ENCODE data around the gene TLE2.

DNA sequence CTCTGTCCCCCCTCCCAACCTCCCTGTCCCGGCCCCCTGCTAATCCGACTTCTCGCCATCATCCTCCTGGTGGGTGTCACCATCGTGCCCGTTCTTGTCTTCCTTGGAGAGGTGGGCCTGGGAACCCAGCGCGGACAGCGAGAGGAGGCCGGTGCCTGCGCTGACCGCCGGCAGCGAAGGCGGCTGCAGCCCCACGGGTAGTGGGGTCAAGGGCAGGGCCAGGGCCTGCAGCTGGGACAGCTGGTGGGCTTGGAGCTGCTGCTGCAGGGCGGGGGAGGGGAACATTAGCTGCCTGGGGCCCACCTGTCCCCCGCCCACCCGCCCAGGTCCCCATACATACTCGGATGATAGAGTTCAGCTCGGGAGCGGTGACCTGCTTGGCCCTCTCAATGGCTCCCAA lies 24.7 kb upstream of the TLE2 start:
- no peak for TF ChIP-seq POLR2A (IDR thresholded peaks at IDR 0.05; ENCODE audit: low read depth, low read length)
- TF ChIP-seq, protein P1, sequence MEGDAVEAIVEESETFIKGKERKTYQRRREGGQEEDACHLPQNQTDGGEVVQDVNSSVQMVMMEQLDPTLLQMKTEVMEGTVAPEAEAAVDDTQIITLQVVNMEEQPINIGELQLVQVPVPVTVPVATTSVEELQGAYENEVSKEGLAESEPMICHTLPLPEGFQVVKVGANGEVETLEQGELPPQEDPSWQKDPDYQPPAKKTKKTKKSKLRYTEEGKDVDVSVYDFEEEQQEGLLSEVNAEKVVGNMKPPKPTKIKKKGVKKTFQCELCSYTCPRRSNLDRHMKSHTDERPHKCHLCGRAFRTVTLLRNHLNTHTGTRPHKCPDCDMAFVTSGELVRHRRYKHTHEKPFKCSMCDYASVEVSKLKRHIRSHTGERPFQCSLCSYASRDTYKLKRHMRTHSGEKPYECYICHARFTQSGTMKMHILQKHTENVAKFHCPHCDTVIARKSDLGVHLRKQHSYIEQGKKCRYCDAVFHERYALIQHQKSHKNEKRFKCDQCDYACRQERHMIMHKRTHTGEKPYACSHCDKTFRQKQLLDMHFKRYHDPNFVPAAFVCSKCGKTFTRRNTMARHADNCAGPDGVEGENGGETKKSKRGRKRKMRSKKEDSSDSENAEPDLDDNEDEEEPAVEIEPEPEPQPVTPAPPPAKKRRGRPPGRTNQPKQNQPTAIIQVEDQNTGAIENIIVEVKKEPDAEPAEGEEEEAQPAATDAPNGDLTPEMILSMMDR (IDR thresholded peaks at IDR 0.05; ENCODE audit: extremely low read depth in 1 of 2, insufficient read depth in 1 of 2, low read depth in 1 of 2, low read length in 2 of 2), result no peak

Measured in endothelial cell of umbilical vein (primary cell).